ENCODE measurements around the gene MMP13. TPM values are rescaled to one million over a fixed set of nuclear protein-coding genes. Genes with fewer than 3 reads are reported as not detected.
A peak's percentile ranks its signal among the peaks of the same experiment; 100 is the strongest.
"Not testable (repeated sequence)": the region's sequence is repeated elsewhere in the genome, so short reads cannot be mapped to it uniquely, and the experiment has no call there.

The MMP13 gene
- total RNA-seq, 1 experiment from 2014 or later = 2.4 TPM

- Histone ChIP-seq H3K9me2 (replicated peaks; ENCODE audit: low read length) (no peaks in the 10 kb centered on the region), H3F3A (ENCODE audit: low read length, unreplicated experiment) (no peaks in the 10 kb centered on the region), H3K4me1 (ENCODE audit: insufficient read depth, low read length) (peaks cover 7% of the 10 kb centered on the region), H3K4me2 (ENCODE audit: low read length) (no peak overlapping the region), H3K4me3 (ENCODE audit: low read length) (no peak overlapping the region), H3K27me3 (ENCODE audit: low read length) (no peaks in the 10 kb centered on the region), H3K9me3 (ENCODE audit: low read length) (no peaks in the 10 kb centered on the region), H3K79me2 (ENCODE audit: low read length) (no peaks in the 10 kb centered on the region), H2AFZ (ENCODE audit: low read length) (no peak overlapping the region), H3K36me3 (ENCODE audit: low read depth, low read length) (no peaks in the 10 kb centered on the region), H3K27ac (ENCODE audit: low read length) (no peak overlapping the region), H3K9ac (ENCODE audit: low read length) (no peak overlapping the region), H4K20me1 (ENCODE audit: low read length) (no peaks in the 10 kb centered on the region)
- ChIA-PET CTCF (no interaction called here), POLR2A (ENCODE audit: unreplicated experiment) (no interaction called here)
- ATAC-seq (peak; percentile 61), DNase-seq (no peak)
- no peak for TF ChIP-seq EZH2 (IDR thresholded peaks at IDR 0.05; ENCODE audit: low read length, unreplicated experiment)
- no peak for TF ChIP-seq CTCF (conservative IDR thresholded peaks at IDR 0.05; ENCODE audit: low read depth, low read length)
- no peak for TF ChIP-seq EZH2phosphoT487 (IDR thresholded peaks at IDR 0.05; ENCODE audit: borderline replicate concordance, low read length)
- BruUV-seq (replicated peaks) = no TSS peak
- intact Hi-C loops (cut with micrococcal nuclease) = no loop called here
Measured at GRCh38 chr11:102981324-102981910, 25.9 kb upstream of the MMP13 start.

GRCh38 chr11:102974552-102975280 lies 19.2 kb upstream of the MMP13 start:
- BruUV-seq (replicated peaks) = no TSS peak
- Histone ChIP-seq H3K4me1 (ENCODE audit: insufficient read depth, low read length) (peaks cover 19% of the 10 kb centered on the region), H3K9me2 (replicated peaks; ENCODE audit: low read length) (no peaks in the 10 kb centered on the region), H3F3A (ENCODE audit: low read length, unreplicated experiment) (peaks cover 4% of the 10 kb centered on the region), H3K9ac (ENCODE audit: low read length) (no peak overlapping the region), H4K20me1 (ENCODE audit: low read length) (no peaks in the 10 kb centered on the region), H3K79me2 (ENCODE audit: low read length) (no peaks in the 10 kb centered on the region), H3K4me3 (ENCODE audit: low read length) (peak overlapping the region; percentile 2; the same call in 1 of the 2 replicates), H3K36me3 (ENCODE audit: low read depth, low read length) (no peaks in the 10 kb centered on the region), H2AFZ (ENCODE audit: low read length) (no peak overlapping the region), H3K4me2 (ENCODE audit: low read length) (peak overlapping the region; percentile 70), H3K27me3 (ENCODE audit: low read length) (no peaks in the 10 kb centered on the region), H3K9me3 (ENCODE audit: low read length) (no peaks in the 10 kb centered on the region), H3K27ac (ENCODE audit: low read length) (peak overlapping the region; percentile 43)
- peak; percentile 93 for DNase-seq
- ChIA-PET CTCF (no interaction called here), POLR2A (ENCODE audit: unreplicated experiment) (no interaction called here)
- TF ChIP-seq EZH2 (IDR thresholded peaks at IDR 0.05; ENCODE audit: low read length, unreplicated experiment) (no peak), EZH2phosphoT487 (IDR thresholded peaks at IDR 0.05; ENCODE audit: borderline replicate concordance, low read length) (no peak), CTCF (conservative IDR thresholded peaks at IDR 0.05; ENCODE audit: low read depth, low read length) (no peak)
- ATAC-seq = peak; percentile 93
- intact Hi-C loops (cut with micrococcal nuclease) = loop anchor here (2.0 kb wide), 1 partner anchor 22 kb away; no protein-coding TSS in a partner anchor

GRCh38 chr11:102973698-102974097 lies 18.2 kb upstream of the MMP13 start:
- H3K36me3 ChIP-seq (ENCODE audit: low read depth, low read length); H3K9ac ChIP-seq (ENCODE audit: low read length); ATAC-seq; POLR2A ChIA-PET (ENCODE audit: unreplicated experiment); H3K4me2 ChIP-seq (ENCODE audit: low read length); H3K9me3 ChIP-seq (ENCODE audit: low read length); H3K9me2 ChIP-seq (replicated peaks; ENCODE audit: low read length); H3K4me3 ChIP-seq (ENCODE audit: low read length); H2AFZ ChIP-seq (ENCODE audit: low read length); DNase-seq; BruUV-seq (replicated peaks); CTCF ChIA-PET; H3K79me2 ChIP-seq (ENCODE audit: low read length); H3K27me3 ChIP-seq (ENCODE audit: low read length); H3K27ac ChIP-seq (ENCODE audit: low read length); H3F3A ChIP-seq (ENCODE audit: low read length, unreplicated experiment); H4K20me1 ChIP-seq (ENCODE audit: low read length): not testable (repeated sequence)
- peaks cover 19% of the 10 kb centered on the region for H3K4me1 ChIP-seq (ENCODE audit: insufficient read depth, low read length)
- intact Hi-C loops (cut with micrococcal nuclease) = loop anchor here (2.0 kb wide), 1 partner anchor 23 kb away; no protein-coding TSS in a partner anchor

Measured in PC-3 (cell line).